SH-SY5Y (cell line): ENCODE data around the gene EFCAB14.

Source experiments
- GATA2 ChIP-seq: IDR thresholded peaks from 2 replicates; pipeline ENCODE4 v1.6.1; 2011; ENCODE audit warnings: mild to moderate bottlenecking, low read depth, low read length
- GATA3 ChIP-seq: IDR thresholded peaks from 2 replicates; pipeline ENCODE4 v1.6.1; 2011; ENCODE audit warnings: low read depth, mild to moderate bottlenecking, low read length, moderate library complexity

DNA sequence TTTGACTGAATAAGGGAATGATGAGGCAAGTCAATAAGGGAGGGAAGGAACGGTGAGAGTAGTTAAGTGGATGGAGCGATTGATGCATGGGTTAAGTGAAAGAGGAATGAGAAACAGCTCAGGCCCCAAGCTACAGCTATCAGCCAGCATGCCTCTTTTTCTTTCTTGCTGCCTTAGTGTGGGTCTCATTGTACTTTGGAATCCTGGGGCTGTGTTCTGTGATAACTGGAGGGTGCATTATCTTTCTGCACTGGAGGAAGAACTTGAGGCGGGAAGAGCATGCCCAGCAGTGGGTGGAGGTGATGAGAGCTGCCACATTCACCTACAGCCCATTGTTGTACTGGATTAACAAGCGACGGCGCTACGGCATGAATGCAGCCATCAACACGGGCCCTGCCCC, 46.2 kb downstream of the EFCAB14 start:
- no peak for TF ChIP-seq GATA3
- TF ChIP-seq GATA2 = no peak
